ENCODE measurements around the gene ADAMTS2. TPM values are rescaled to one million over a fixed set of nuclear protein-coding genes. Genes with fewer than 3 reads are reported as not detected.
"Not testable (repeated sequence)": the region's sequence is repeated elsewhere in the genome, so short reads cannot be mapped to it uniquely, and the experiment has no call there.

Gene ADAMTS2
- total RNA-seq, 1 donor from 2014 or later = 18.8 TPM

- no peak overlapping the region for H3K27ac Mint-ChIP-seq (ENCODE audit: unreplicated experiment)
- peaks cover 5% of the 10 kb centered on the region for H3K36me3 Mint-ChIP-seq (ENCODE audit: low read depth, unreplicated experiment)
- Histone ChIP-seq H3K36me3 (ENCODE audit: insufficient read depth, low read length) (no peaks in the 10 kb centered on the region), H2AFZ (ENCODE audit: low read depth, low read length) (no peak overlapping the region), H3K27me3 (ENCODE audit: insufficient read depth, low read length) (no peaks in the 10 kb centered on the region), H3K9me3 (ENCODE audit: insufficient read depth, low read depth, low read length) (no peaks in the 10 kb centered on the region), H3K79me2 (ENCODE audit: insufficient read depth, low read length) (no peaks in the 10 kb centered on the region), H3K4me1 (ENCODE audit: insufficient read depth, low read length) (no peaks in the 10 kb centered on the region), H4K20me1 (ENCODE audit: insufficient read depth, low read length) (no peaks in the 10 kb centered on the region), H3K4me3 (ENCODE audit: insufficient read depth, low read depth, low read length) (no peak overlapping the region), H3K9ac (ENCODE audit: low read length) (no peak overlapping the region), H3K27ac (ENCODE audit: low read depth, low read length) (no peak overlapping the region), H3K4me2 (ENCODE audit: low read length) (no peak overlapping the region)
- FAIRE-seq (no peak), DNase-seq (ENCODE audit: low read depth) (no peak)
- TF ChIP-seq CTCF (IDR thresholded peaks at IDR 0.05; ENCODE audit: insufficient read depth, low read depth, low read length) (no peak), EZH2 (IDR thresholded peaks at IDR 0.05; ENCODE audit: insufficient read depth, low read length) (no peak)
- H3K27me3 Mint-ChIP-seq (ENCODE audit: low read depth, unreplicated experiment) = no peaks in the 10 kb centered on the region
- peaks cover 6% of the 10 kb centered on the region for H3K4me1 Mint-ChIP-seq (ENCODE audit: low read depth, unreplicated experiment)
- peaks cover 4% of the 10 kb centered on the region for H3K9me3 Mint-ChIP-seq (ENCODE audit: unreplicated experiment)
- H3K4me3 Mint-ChIP-seq (ENCODE audit: unreplicated experiment) = no peak overlapping the region
Observed at GRCh38 chr5:179287631-179288030, 57.6 kb downstream of the ADAMTS2 start.

- TF ChIP-seq EZH2 (IDR thresholded peaks at IDR 0.05; ENCODE audit: insufficient read depth, low read length) (no peak), CTCF (IDR thresholded peaks at IDR 0.05; ENCODE audit: insufficient read depth, low read depth, low read length) (no peak)
- Histone ChIP-seq H4K20me1 (ENCODE audit: insufficient read depth, low read length) (no peaks in the 10 kb centered on the region), H3K27ac (ENCODE audit: low read depth, low read length) (no peak overlapping the region), H2AFZ (ENCODE audit: low read depth, low read length) (no peak overlapping the region), H3K4me1 (ENCODE audit: insufficient read depth, low read length) (no peaks in the 10 kb centered on the region), H3K9ac (ENCODE audit: low read length) (no peak overlapping the region), H3K4me3 (ENCODE audit: insufficient read depth, low read depth, low read length) (no peak overlapping the region), H3K79me2 (ENCODE audit: insufficient read depth, low read length) (no peaks in the 10 kb centered on the region), H3K27me3 (ENCODE audit: insufficient read depth, low read length) (no peaks in the 10 kb centered on the region), H3K4me2 (ENCODE audit: low read length) (no peak overlapping the region), H3K36me3 (ENCODE audit: insufficient read depth, low read length) (no peaks in the 10 kb centered on the region), H3K9me3 (ENCODE audit: insufficient read depth, low read depth, low read length) (no peaks in the 10 kb centered on the region)
- Mint-ChIP-seq H3K9me3 (ENCODE audit: unreplicated experiment) (peaks cover 5% of the 10 kb centered on the region), H3K4me1 (ENCODE audit: low read depth, unreplicated experiment) (peaks cover 6% of the 10 kb centered on the region), H3K27ac (ENCODE audit: unreplicated experiment) (no peak overlapping the region), H3K4me3 (ENCODE audit: unreplicated experiment) (no peak overlapping the region), H3K27me3 (ENCODE audit: low read depth, unreplicated experiment) (no peaks in the 10 kb centered on the region), H3K36me3 (ENCODE audit: low read depth, unreplicated experiment) (peaks cover 5% of the 10 kb centered on the region)
- no peak for DNase-seq (ENCODE audit: low read depth)
- FAIRE-seq = no peak
Observed at GRCh38 chr5:179287071-179287470, 58.2 kb downstream of the ADAMTS2 start.

GRCh38 chr5:179285776-179286162 lies 59.5 kb downstream of the ADAMTS2 start:
- FAIRE-seq; H3K79me2 ChIP-seq (ENCODE audit: insufficient read depth, low read length); H3K9me3 ChIP-seq (ENCODE audit: insufficient read depth, low read depth, low read length); H3K9me3 Mint-ChIP-seq (ENCODE audit: unreplicated experiment); H3K27ac Mint-ChIP-seq (ENCODE audit: unreplicated experiment); H3K4me3 ChIP-seq (ENCODE audit: insufficient read depth, low read depth, low read length); H3K36me3 Mint-ChIP-seq (ENCODE audit: low read depth, unreplicated experiment); H3K4me1 Mint-ChIP-seq (ENCODE audit: low read depth, unreplicated experiment); H4K20me1 ChIP-seq (ENCODE audit: insufficient read depth, low read length); H3K4me3 Mint-ChIP-seq (ENCODE audit: unreplicated experiment); H2AFZ ChIP-seq (ENCODE audit: low read depth, low read length); H3K4me2 ChIP-seq (ENCODE audit: low read length); H3K27ac ChIP-seq (ENCODE audit: low read depth, low read length); H3K36me3 ChIP-seq (ENCODE audit: insufficient read depth, low read length); H3K27me3 Mint-ChIP-seq (ENCODE audit: low read depth, unreplicated experiment); H3K9ac ChIP-seq (ENCODE audit: low read length); H3K4me1 ChIP-seq (ENCODE audit: insufficient read depth, low read length); H3K27me3 ChIP-seq (ENCODE audit: insufficient read depth, low read length); DNase-seq (ENCODE audit: low read depth): not testable (repeated sequence)

Data from astrocyte (in vitro differentiated cells and primary cell).